Measurements from ENCODE around the gene DENND6A.

DNA sequence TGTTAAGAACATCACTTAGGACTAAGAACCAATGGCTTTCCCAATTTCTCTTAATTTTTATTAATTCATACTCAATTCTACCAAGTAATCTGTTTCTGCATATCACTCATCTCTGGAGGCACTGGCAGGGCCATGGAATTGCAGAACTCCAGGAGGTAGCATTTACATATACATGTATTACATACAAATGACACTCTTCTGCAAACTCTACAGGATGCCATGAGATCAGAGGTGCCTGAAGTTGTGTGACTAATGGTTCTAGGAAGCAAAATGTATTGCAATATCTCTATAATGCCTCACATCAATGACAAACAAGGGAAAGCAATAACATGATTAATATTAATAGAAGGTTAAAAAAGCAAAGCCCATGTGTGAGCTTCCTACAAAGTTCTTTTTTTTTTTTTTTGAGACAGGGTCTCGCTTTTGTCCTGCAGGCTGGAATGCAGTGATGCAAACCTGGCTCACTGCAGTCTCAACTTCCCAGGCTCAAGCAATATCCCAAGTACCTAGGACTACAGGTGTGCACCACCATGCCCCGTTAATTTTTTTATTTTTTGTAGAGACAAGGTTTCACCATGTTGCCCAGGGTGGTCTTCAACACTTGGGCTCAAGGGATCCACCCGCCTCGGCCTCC is 33.0 kb downstream of the DENND6A start:
- TF ChIP-seq, protein P1, sequence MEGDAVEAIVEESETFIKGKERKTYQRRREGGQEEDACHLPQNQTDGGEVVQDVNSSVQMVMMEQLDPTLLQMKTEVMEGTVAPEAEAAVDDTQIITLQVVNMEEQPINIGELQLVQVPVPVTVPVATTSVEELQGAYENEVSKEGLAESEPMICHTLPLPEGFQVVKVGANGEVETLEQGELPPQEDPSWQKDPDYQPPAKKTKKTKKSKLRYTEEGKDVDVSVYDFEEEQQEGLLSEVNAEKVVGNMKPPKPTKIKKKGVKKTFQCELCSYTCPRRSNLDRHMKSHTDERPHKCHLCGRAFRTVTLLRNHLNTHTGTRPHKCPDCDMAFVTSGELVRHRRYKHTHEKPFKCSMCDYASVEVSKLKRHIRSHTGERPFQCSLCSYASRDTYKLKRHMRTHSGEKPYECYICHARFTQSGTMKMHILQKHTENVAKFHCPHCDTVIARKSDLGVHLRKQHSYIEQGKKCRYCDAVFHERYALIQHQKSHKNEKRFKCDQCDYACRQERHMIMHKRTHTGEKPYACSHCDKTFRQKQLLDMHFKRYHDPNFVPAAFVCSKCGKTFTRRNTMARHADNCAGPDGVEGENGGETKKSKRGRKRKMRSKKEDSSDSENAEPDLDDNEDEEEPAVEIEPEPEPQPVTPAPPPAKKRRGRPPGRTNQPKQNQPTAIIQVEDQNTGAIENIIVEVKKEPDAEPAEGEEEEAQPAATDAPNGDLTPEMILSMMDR (conservative IDR thresholded peaks at IDR 0.05 in 1 of 2, IDR thresholded peaks at IDR 0.05 in 1 of 2; ENCODE audit: low read depth in 1 of 2, low read length in 2 of 2) = no peak
- TF ChIP-seq EZH2 (IDR thresholded peaks at IDR 0.05; ENCODE audit: low read length, missing control alignments) = no peak

All from fibroblast of lung (primary cell).